GM21737 (cell line): ENCODE results near the gene KRT14.

Source experiments
- ATAC-seq: cut with Tn5 transposase; IDR thresholded peaks from one replicate; pipeline ENCODE4 v1.9.1; 2021; ENCODE audit warnings: mild to moderate bottlenecking, moderate library complexity; ENCODE audit not compliant: unreplicated experiment

The KRT14 gene

DNA sequence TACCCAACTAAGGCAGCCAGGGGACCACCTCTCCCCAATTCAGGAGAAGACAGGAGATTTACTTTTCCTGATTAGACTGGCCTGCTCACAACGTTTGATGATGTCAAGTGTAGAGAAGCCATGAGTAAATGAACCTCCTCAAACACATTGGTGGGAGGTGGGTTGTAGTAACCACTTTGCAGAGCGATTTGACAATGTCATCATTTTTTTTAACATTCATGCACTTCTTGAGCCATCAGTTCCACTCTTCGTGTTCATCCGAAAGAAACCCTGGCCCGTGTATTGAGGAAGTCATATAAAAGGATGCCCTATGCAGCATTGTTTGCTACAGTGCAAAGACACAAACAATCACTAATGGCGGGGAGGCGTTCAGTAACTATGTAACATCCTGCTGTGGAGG, 53.1 kb downstream of the KRT14 start:
- ATAC-seq: no peak

DNA sequence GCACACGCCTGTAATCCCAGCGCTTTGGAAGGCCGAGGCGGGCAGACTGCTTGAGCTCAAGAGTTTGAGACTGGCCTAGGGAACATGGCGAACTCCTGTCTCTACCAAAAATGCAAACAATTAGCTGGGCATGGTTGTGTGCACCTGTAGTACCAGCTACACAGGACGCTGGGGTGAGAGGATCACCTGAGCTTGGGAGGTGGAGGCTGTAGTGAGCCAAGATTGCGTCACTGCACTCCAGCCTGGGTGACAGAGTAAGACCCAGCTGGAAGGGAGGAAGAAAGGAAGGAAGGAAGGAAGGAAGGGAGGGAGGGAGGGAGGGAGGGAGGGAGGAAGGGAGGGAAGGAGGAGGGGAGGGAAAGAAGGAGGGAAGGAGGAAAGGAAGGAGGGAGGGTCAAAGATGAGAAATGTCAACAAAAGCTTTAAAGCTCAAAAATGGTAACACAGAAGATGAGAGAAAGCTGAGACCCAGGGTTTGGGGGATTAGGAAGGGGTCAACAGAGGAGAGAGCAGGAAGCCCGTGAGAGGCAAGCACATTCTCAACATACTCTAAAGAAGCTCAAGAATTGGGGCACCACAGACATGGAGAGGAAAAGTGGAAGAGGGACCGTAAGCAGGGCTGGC, 53.6 kb downstream of the KRT14 start:
- no peak for ATAC-seq
